Measurements from ENCODE around the gene BTBD18. TPM values are rescaled to one million over a fixed set of nuclear protein-coding genes. Genes with fewer than 3 reads are reported as not detected.

The BTBD18 gene
- total RNA-seq, 1 donor from 2014 or later, result not detected

DNA sequence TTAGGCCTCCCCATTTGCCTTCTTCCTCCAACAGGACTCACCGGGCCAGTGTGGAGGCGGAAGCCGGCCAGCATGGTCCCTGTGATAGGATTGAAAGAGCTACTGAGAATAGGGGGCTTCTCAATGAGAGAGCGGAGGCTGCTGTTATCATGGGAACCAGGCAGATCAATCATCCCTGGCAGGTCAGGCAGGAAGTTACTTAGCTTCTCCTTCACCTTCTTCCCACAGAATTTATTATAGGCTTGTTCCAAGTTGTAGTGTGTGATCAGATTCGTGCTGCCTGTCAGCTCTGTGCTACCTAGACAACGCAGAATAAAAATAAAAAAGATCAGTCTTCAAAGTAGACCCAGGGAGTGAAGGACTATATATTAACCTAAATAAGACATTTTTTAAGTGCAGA lies 46.7 kb downstream of the BTBD18 start:
- Mint-ChIP-seq H3K27me3 (ENCODE audit: unreplicated experiment) (no peaks in the 10 kb centered on the region), H3K27ac (ENCODE audit: unreplicated experiment) (no peak overlapping the region), H3K9me3 (ENCODE audit: unreplicated experiment) (no peaks in the 10 kb centered on the region), H3K4me3 (ENCODE audit: unreplicated experiment) (no peak overlapping the region), H3K4me1 (ENCODE audit: low read depth, unreplicated experiment) (no peaks in the 10 kb centered on the region), H3K36me3 (ENCODE audit: unreplicated experiment) (no peaks in the 10 kb centered on the region)
- no peak for DNase-seq
- TF ChIP-seq CTCF (IDR thresholded peaks at IDR 0.05; ENCODE audit: partially characterized antibody, unreplicated experiment), result no peak

DNA sequence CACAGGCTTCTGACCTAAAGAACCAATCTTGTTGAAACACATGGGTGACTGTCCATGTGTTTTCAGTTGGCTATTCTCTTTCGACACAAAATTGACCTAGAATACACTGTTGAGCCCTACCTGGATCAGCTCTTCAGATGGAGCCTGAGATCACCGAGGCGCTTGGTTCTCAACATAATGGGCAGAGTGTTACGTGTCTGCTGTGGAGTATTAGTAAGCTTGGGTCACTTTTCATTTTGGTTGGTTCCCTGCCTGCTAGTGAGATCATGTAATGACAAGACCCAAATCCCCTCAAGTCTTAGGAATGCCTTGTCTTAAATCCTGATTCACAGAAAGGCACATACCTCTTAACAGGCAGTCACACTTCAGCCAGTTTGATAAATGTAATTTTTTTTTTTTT lies 48.3 kb downstream of the BTBD18 start:
- no peaks in the 10 kb centered on the region for H3K9me3 Mint-ChIP-seq (ENCODE audit: unreplicated experiment)
- H3K4me3 Mint-ChIP-seq (ENCODE audit: unreplicated experiment), result no peak overlapping the region
- H3K27ac Mint-ChIP-seq (ENCODE audit: unreplicated experiment), result no peak overlapping the region
- H3K36me3 Mint-ChIP-seq (ENCODE audit: unreplicated experiment), result no peaks in the 10 kb centered on the region
- no peak for TF ChIP-seq CTCF (IDR thresholded peaks at IDR 0.05; ENCODE audit: partially characterized antibody, unreplicated experiment)
- DNase-seq, result no peak
- H3K27me3 Mint-ChIP-seq (ENCODE audit: unreplicated experiment), result no peaks in the 10 kb centered on the region
- H3K4me1 Mint-ChIP-seq (ENCODE audit: low read depth, unreplicated experiment), result no peaks in the 10 kb centered on the region

DNA sequence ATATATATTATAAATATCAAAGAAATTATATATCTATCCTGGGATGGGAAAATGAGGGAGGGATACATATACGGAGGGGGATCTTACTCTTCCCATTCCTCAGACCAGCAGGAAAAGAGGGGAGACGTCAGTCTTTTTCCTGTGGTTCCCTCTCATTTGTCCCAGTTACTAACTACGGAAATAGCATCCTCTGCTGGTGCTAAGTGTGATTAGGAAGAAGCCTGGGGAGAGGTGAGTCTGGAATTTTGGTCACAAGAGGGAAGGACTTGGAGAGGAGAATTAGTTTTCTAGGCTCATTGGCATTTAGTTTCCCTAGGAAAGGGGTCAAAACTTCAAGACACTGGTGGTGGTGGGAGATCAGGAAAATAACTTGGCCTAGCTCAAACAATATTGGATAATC lies 51.2 kb downstream of the BTBD18 start:
- Mint-ChIP-seq H3K27ac (ENCODE audit: unreplicated experiment) (no peak overlapping the region), H3K36me3 (ENCODE audit: unreplicated experiment) (no peaks in the 10 kb centered on the region), H3K4me3 (ENCODE audit: unreplicated experiment) (no peak overlapping the region), H3K4me1 (ENCODE audit: low read depth, unreplicated experiment) (no peaks in the 10 kb centered on the region), H3K27me3 (ENCODE audit: unreplicated experiment) (no peaks in the 10 kb centered on the region), H3K9me3 (ENCODE audit: unreplicated experiment) (no peaks in the 10 kb centered on the region)
- TF ChIP-seq CTCF (IDR thresholded peaks at IDR 0.05; ENCODE audit: partially characterized antibody, unreplicated experiment), result no peak
- DNase-seq, result no peak

DNA sequence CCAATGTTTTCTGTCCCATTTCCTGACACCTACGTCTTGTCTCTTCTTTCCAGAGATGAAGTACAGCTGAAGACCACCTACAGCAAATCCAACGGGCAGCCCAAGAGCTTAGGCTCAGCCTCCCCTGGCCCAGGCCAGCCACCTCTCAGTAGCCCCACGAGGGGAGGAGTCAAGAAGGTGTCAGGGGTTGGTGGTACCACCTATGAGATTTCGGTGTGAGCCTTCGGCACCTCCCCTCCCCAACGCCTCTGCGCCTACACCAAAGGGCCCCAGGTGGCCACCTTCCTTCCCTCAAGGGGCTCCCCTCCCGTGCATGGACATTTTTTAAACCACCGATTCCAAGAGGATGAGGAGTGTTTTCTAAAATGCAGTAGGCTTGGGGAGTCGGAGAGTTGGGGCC lies 51.8 kb downstream of the BTBD18 start:
- no peaks in the 10 kb centered on the region for H3K4me1 Mint-ChIP-seq (ENCODE audit: low read depth, unreplicated experiment)
- no peak overlapping the region for H3K4me3 Mint-ChIP-seq (ENCODE audit: unreplicated experiment)
- H3K36me3 Mint-ChIP-seq (ENCODE audit: unreplicated experiment), result no peaks in the 10 kb centered on the region
- TF ChIP-seq CTCF (IDR thresholded peaks at IDR 0.05; ENCODE audit: partially characterized antibody, unreplicated experiment), result no peak
- no peaks in the 10 kb centered on the region for H3K9me3 Mint-ChIP-seq (ENCODE audit: unreplicated experiment)
- no peak overlapping the region for H3K27ac Mint-ChIP-seq (ENCODE audit: unreplicated experiment)
- no peak for DNase-seq
- no peaks in the 10 kb centered on the region for H3K27me3 Mint-ChIP-seq (ENCODE audit: unreplicated experiment)

DNA sequence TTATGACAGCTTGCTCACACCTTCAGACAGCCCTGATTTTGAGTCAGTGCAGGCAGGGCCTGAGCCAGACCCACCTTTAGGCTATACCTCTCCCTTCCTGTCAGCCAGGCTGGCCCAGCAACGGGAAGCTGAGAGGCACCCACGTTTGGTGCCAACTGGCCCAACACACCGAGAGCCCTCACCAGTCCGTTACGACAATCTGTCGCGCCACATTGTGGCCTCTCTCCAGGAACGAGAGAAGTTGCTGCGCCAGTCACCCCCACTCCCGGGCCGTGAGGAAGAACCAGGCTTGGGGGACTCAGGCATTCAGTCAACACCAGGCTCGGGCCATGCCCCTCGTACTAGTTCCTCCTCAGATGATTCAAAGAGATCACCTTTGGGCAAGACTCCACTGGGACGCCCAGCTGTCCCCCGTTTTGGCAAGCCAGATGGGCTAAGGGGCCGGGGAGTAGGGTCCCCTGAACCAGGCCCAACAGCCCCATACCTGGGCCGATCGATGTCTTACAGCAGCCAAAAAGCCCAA lies 52.7 kb downstream of the BTBD18 start:
- no peaks in the 10 kb centered on the region for H3K36me3 Mint-ChIP-seq (ENCODE audit: unreplicated experiment)

More for the DNA sequence above, 52.7 kb downstream of the BTBD18 start:
- Mint-ChIP-seq H3K9me3 (ENCODE audit: unreplicated experiment) (no peaks in the 10 kb centered on the region), H3K27me3 (ENCODE audit: unreplicated experiment) (no peaks in the 10 kb centered on the region), H3K4me3 (ENCODE audit: unreplicated experiment) (no peak overlapping the region), H3K4me1 (ENCODE audit: low read depth, unreplicated experiment) (no peaks in the 10 kb centered on the region), H3K27ac (ENCODE audit: unreplicated experiment) (peak overlapping the region; percentile 38)
- DNase-seq, result no peak
- TF ChIP-seq CTCF (IDR thresholded peaks at IDR 0.05; ENCODE audit: partially characterized antibody, unreplicated experiment), result no peak

Other genes with a start within 250 kb of the BTBD18 start
- gene SLC43A1, start 236.1 kb downstream of the BTBD18 start, total RNA-seq (ENCODE audit: unreplicated experiment), result 5.2 TPM
- gene TIMM10, start 221.1 kb downstream of the BTBD18 start, total RNA-seq (ENCODE audit: unreplicated experiment), result 51.2 TPM
- not detected for gene SMTNL1, start 214.2 kb downstream of the BTBD18 start, total RNA-seq (ENCODE audit: unreplicated experiment)
- gene UBE2L6, start 184.1 kb downstream of the BTBD18 start, total RNA-seq (ENCODE audit: unreplicated experiment), result 199 TPM
- 46.1 TPM for gene SERPING1, start 154.1 kb downstream of the BTBD18 start, total RNA-seq (ENCODE audit: unreplicated experiment)
- gene YPEL4, start 101.9 kb downstream of the BTBD18 start, total RNA-seq (ENCODE audit: unreplicated experiment), result 16.9 TPM
- gene CLP1, start 94.1 kb downstream of the BTBD18 start, total RNA-seq (ENCODE audit: unreplicated experiment), result 17.1 TPM
- gene ZDHHC5, start 83.7 kb downstream of the BTBD18 start, total RNA-seq (ENCODE audit: unreplicated experiment), result 42.3 TPM
- gene MED19, start 39.6 kb downstream of the BTBD18 start, total RNA-seq (ENCODE audit: unreplicated experiment), result 30.9 TPM
- gene TMX2, start 39.2 kb downstream of the BTBD18 start, total RNA-seq (ENCODE audit: unreplicated experiment), result 94.5 TPM
- 98.8 TPM for gene SELENOH, start 10.3 kb downstream of the BTBD18 start, total RNA-seq (ENCODE audit: unreplicated experiment)
- 344 TPM for gene CTNND1, start 10.0 kb upstream of the BTBD18 start, total RNA-seq (ENCODE audit: unreplicated experiment)

Data from glutamatergic neuron (in vitro differentiated cells).